Measurements from ENCODE around the gene HBE1.

HBE1 gene

GRCh38 chr11:5231111-5231510 lies 38.6 kb downstream of the HBE1 start:
- no peak overlapping the region for H3K27ac Mint-ChIP-seq
- no peaks in the 10 kb centered on the region for H3K9me3 Mint-ChIP-seq
- no peak for DNase-seq
- peaks cover 8% of the 10 kb centered on the region for H3K27me3 Mint-ChIP-seq (ENCODE audit: low read depth, poor library complexity)
- no peaks in the 10 kb centered on the region for H3K4me1 Mint-ChIP-seq
- H3K36me3 Mint-ChIP-seq (ENCODE audit: low read depth) = no peaks in the 10 kb centered on the region
- no peak for TF ChIP-seq CTCF (IDR thresholded peaks at IDR 0.05)
- H3K4me3 Mint-ChIP-seq = no peak overlapping the region

- DNase-seq = no peak
- Mint-ChIP-seq H3K4me3 (no peak overlapping the region), H3K27ac (no peak overlapping the region), H3K4me1 (no peaks in the 10 kb centered on the region), H3K9me3 (no peaks in the 10 kb centered on the region), H3K36me3 (ENCODE audit: low read depth) (no peaks in the 10 kb centered on the region), H3K27me3 (ENCODE audit: low read depth, poor library complexity) (peaks cover 5% of the 10 kb centered on the region)
- TF ChIP-seq CTCF (IDR thresholded peaks at IDR 0.05) = no peak
Observed at GRCh38 chr11:5230266-5230665, 39.5 kb downstream of the HBE1 start.

DNA sequence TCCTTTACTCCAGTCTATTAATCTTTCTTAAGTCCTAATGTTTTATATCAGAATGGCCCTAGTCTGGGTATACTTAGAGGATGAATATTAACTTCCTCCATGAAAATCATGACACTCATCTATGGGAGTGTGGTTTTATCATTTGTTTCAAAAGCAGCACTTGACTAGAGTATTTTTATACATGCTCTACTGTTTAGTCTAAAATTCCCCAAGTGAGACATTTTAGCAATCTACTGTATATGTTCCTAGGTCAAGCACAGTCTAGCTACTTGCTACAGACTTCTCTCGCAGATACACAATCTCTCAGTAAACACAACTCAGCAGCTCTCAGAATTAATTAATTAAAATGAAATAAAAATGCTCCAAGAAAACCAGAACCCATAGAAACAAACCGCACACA lies 39.9 kb downstream of the HBE1 start:
- no peak overlapping the region for H3K27ac Mint-ChIP-seq
- no peaks in the 10 kb centered on the region for H3K9me3 Mint-ChIP-seq
- no peak for TF ChIP-seq CTCF (IDR thresholded peaks at IDR 0.05)
- peaks cover 3% of the 10 kb centered on the region for H3K27me3 Mint-ChIP-seq (ENCODE audit: low read depth, poor library complexity)
- DNase-seq = no peak
- H3K36me3 Mint-ChIP-seq (ENCODE audit: low read depth) = no peaks in the 10 kb centered on the region
- no peak overlapping the region for H3K4me3 Mint-ChIP-seq
- no peaks in the 10 kb centered on the region for H3K4me1 Mint-ChIP-seq

GRCh38 chr11:5229356-5229755 lies 40.4 kb downstream of the HBE1 start:
- no peak for DNase-seq
- Mint-ChIP-seq H3K36me3 (ENCODE audit: low read depth) (no peaks in the 10 kb centered on the region), H3K4me3 (no peak overlapping the region), H3K4me1 (no peaks in the 10 kb centered on the region), H3K9me3 (no peaks in the 10 kb centered on the region), H3K27ac (no peak overlapping the region), H3K27me3 (ENCODE audit: low read depth, poor library complexity) (peaks cover 3% of the 10 kb centered on the region)
- TF ChIP-seq CTCF (IDR thresholded peaks at IDR 0.05) = no peak

- Mint-ChIP-seq H3K9me3 (peaks cover 4% of the 10 kb centered on the region), H3K27ac (peak overlapping the region; percentile 55), H3K27me3 (ENCODE audit: low read depth, poor library complexity) (no peaks in the 10 kb centered on the region)
Observed at GRCh38 chr11:5228124-5228523, 41.6 kb downstream of the HBE1 start.

More at GRCh38 chr11:5228124-5228523, 41.6 kb downstream of the HBE1 start:
- no peak overlapping the region for H3K4me3 Mint-ChIP-seq
- no peak for TF ChIP-seq CTCF (IDR thresholded peaks at IDR 0.05)
- H3K36me3 Mint-ChIP-seq (ENCODE audit: low read depth) = no peaks in the 10 kb centered on the region
- no peaks in the 10 kb centered on the region for H3K4me1 Mint-ChIP-seq
- DNase-seq = no peak
